HUES48 (cell line): ENCODE results near the gene CSPG4.
"Not testable (repeated sequence)": the region's sequence is repeated elsewhere in the genome, so short reads cannot be mapped to it uniquely, and the experiment has no call there.

Experiments
- H3K27ac ChIP-seq: one replicate; pipeline ENCODE4 v1.7.0; 2013; ENCODE audit warnings: low read depth, low read length, inconsistent platforms
- H3K27me3 ChIP-seq: 2 replicates; pipeline ENCODE4 v1.6.1; 2013; ENCODE audit warnings: mild to moderate bottlenecking, low read length; ENCODE audit not compliant: control insufficient read depth, insufficient read depth
- H3K36me3 ChIP-seq: 2 replicates; pipeline ENCODE4 v1.6.1; 2013; ENCODE audit warnings: low read length; ENCODE audit not compliant: control insufficient read depth, insufficient read depth
- H3K4me1 ChIP-seq: 2 replicates; pipeline ENCODE4 v1.6.1; 2013; ENCODE audit warnings: mild to moderate bottlenecking, low read length; ENCODE audit not compliant: control insufficient read depth, insufficient read depth
- H3K4me3 ChIP-seq: 2 replicates; pipeline ENCODE4 v1.5.1; 2013; ENCODE audit warnings: mild to moderate bottlenecking, low read depth, low read length
- H3K9ac ChIP-seq: 2 replicates; pipeline ENCODE4 v1.6.1; 2013; ENCODE audit warnings: mild to moderate bottlenecking, low read depth, low read length, moderate library complexity
- H3K9me3 ChIP-seq: 2 replicates; pipeline ENCODE4 v1.6.1; 2013; ENCODE audit warnings: low read length; ENCODE audit not compliant: control insufficient read depth, insufficient read depth

The CSPG4 gene

GRCh38 chr15:75721923-75722870 is 9.5 kb upstream of the CSPG4 start:
- Histone ChIP-seq H3K4me1 (no peaks in the 10 kb centered on the region), H3K27me3 (peaks cover 4% of the 10 kb centered on the region), H3K36me3 (no peaks in the 10 kb centered on the region), H3K4me3 (no peak overlapping the region), H3K9me3 (no peaks in the 10 kb centered on the region), H3K27ac (no peak overlapping the region), H3K9ac (no peak overlapping the region)

GRCh38 chr15:75721480-75721922 is 8.9 kb upstream of the CSPG4 start:
- Histone ChIP-seq H3K9me3 (no peaks in the 10 kb centered on the region), H3K27me3 (peaks cover 4% of the 10 kb centered on the region), H3K27ac (no peak overlapping the region), H3K36me3 (no peaks in the 10 kb centered on the region), H3K4me3 (no peak overlapping the region), H3K9ac (no peak overlapping the region), H3K4me1 (no peaks in the 10 kb centered on the region)

GRCh38 chr15:75720787-75721479 is 8.3 kb upstream of the CSPG4 start:
- Histone ChIP-seq H3K9ac (no peak overlapping the region), H3K27ac (no peak overlapping the region), H3K4me3 (no peak overlapping the region), H3K4me1 (no peaks in the 10 kb centered on the region), H3K9me3 (no peaks in the 10 kb centered on the region), H3K27me3 (peaks cover 4% of the 10 kb centered on the region), H3K36me3 (no peaks in the 10 kb centered on the region)

- no peaks in the 10 kb centered on the region for H3K36me3 ChIP-seq
- no peak overlapping the region for H3K27ac ChIP-seq
- H3K4me3 ChIP-seq: no peak overlapping the region
- H3K4me1 ChIP-seq: no peaks in the 10 kb centered on the region
- H3K9me3 ChIP-seq: no peaks in the 10 kb centered on the region
- peaks cover 4% of the 10 kb centered on the region for H3K27me3 ChIP-seq
- no peak overlapping the region for H3K9ac ChIP-seq
Observed at GRCh38 chr15:75720297-75720696, 7.6 kb upstream of the CSPG4 start.

GRCh38 chr15:75718328-75718727 is 5.7 kb upstream of the CSPG4 start:
- Histone ChIP-seq H3K27me3 (peaks cover 4% of the 10 kb centered on the region), H3K4me1 (peaks cover 1% of the 10 kb centered on the region; the same call in 1 of the 2 replicates), H3K27ac (no peak overlapping the region), H3K36me3 (no peaks in the 10 kb centered on the region), H3K9ac (no peak overlapping the region), H3K9me3 (no peaks in the 10 kb centered on the region), H3K4me3 (no peak overlapping the region)

- not testable (repeated sequence) for H3K36me3 ChIP-seq, H3K27ac ChIP-seq, H3K27me3 ChIP-seq, H3K4me3 ChIP-seq, H3K4me1 ChIP-seq, H3K9ac ChIP-seq, H3K9me3 ChIP-seq
Observed at GRCh38 chr15:75717001-75717400, 4.4 kb upstream of the CSPG4 start.

GRCh38 chr15:75716249-75716950 is 3.8 kb upstream of the CSPG4 start:
- H3K4me1 ChIP-seq, H3K9me3 ChIP-seq, H3K36me3 ChIP-seq, H3K4me3 ChIP-seq, H3K27ac ChIP-seq, H3K9ac ChIP-seq, H3K27me3 ChIP-seq: not testable (repeated sequence)

- not testable (repeated sequence) for H3K4me1 ChIP-seq, H3K27ac ChIP-seq, H3K27me3 ChIP-seq, H3K4me3 ChIP-seq, H3K9me3 ChIP-seq, H3K9ac ChIP-seq, H3K36me3 ChIP-seq
Observed at GRCh38 chr15:75715312-75715832, 2.7 kb upstream of the CSPG4 start.

- H3K9me3 ChIP-seq: no peaks in the 10 kb centered on the region
- H3K4me1 ChIP-seq: peaks cover 6% of the 10 kb centered on the region; the same call in 1 of the 2 replicates
- no peak overlapping the region for H3K9ac ChIP-seq
- no peaks in the 10 kb centered on the region for H3K36me3 ChIP-seq
- no peak overlapping the region for H3K27ac ChIP-seq
- H3K4me3 ChIP-seq: no peak overlapping the region
- peaks cover 4% of the 10 kb centered on the region for H3K27me3 ChIP-seq
Observed at GRCh38 chr15:75714195-75714594, 1.5 kb upstream of the CSPG4 start.

GRCh38 chr15:75713338-75713895 is 769 bp upstream of the CSPG4 start:
- H3K4me3 ChIP-seq: no peak overlapping the region
- no peak overlapping the region for H3K9ac ChIP-seq
- no peaks in the 10 kb centered on the region for H3K9me3 ChIP-seq
- peaks cover 6% of the 10 kb centered on the region; the same call in 1 of the 2 replicates for H3K4me1 ChIP-seq
- H3K27me3 ChIP-seq: peaks cover 2% of the 10 kb centered on the region
- H3K36me3 ChIP-seq: no peaks in the 10 kb centered on the region
- no peak overlapping the region for H3K27ac ChIP-seq
